Osteocyte (in vitro differentiated cells): Measurements from ENCODE around the gene LPAR5. TPM values are rescaled to one million over a fixed set of nuclear protein-coding genes. Genes with fewer than 3 reads are reported as not detected.
A peak's percentile ranks its signal among the peaks of the same experiment; 100 is the strongest.

Experiments
- DNase-seq: peaks from one replicate; pipeline ENCODE4 v3.0.0; 2021; ENCODE audit warnings: mixed read lengths; ENCODE audit not compliant: unreplicated experiment; ENCODE audit errors: extremely low spot score
- H3K27ac Mint-ChIP-seq: one replicate; pipeline ENCODE4 v1.8.0; 2021; ENCODE audit warnings: mild to moderate bottlenecking, mixed read lengths; ENCODE audit not compliant: unreplicated experiment
- H3K27me3 Mint-ChIP-seq: one replicate; pipeline ENCODE4 v1.8.0; 2021; ENCODE audit warnings: mixed read lengths; ENCODE audit not compliant: unreplicated experiment
- H3K36me3 Mint-ChIP-seq: one replicate; pipeline ENCODE4 v1.8.0; 2021; ENCODE audit warnings: mixed read lengths; ENCODE audit not compliant: unreplicated experiment
- H3K4me1 Mint-ChIP-seq: one replicate; pipeline ENCODE4 v1.8.0; 2021; ENCODE audit warnings: mixed read lengths; ENCODE audit not compliant: unreplicated experiment
- H3K4me3 Mint-ChIP-seq: one replicate; pipeline ENCODE4 v1.8.0; 2021; ENCODE audit warnings: mild to moderate bottlenecking, moderate library complexity, mixed read lengths; ENCODE audit not compliant: unreplicated experiment
- H3K9me3 Mint-ChIP-seq: one replicate; pipeline ENCODE4 v1.8.0; 2021; ENCODE audit warnings: mixed read lengths; ENCODE audit not compliant: unreplicated experiment
- long read RNA-seq: library from polyadenylated mRNA; unstranded; transcript quantifications from one replicate; pipeline ENCODE4 v2.0.0, GENCODE V29; 2021
- total RNA-seq: library from RNA; stranded (reverse); gene quantifications from 2 replicates; pipeline ENCODE4 v1.2.1, GENCODE V29; 2021
- TF ChIP-seq, protein P1 (sequence below): fragments of 200-600 bp; sonication (generic); IDR thresholded peaks from 2 replicates; pipeline ENCODE4 v1.5.0; 2021; ENCODE audit warnings: antibody characterized with exemption, mild to moderate bottlenecking, moderate library complexity

Gene LPAR5
- total RNA-seq: 0.32 and 0.50 TPM in 2 replicates
- long read RNA-seq, partial matches to known transcripts: 0 of 1 reads
- long read RNA-seq, other reads (novel, unspliced or antisense): 0 of 1 reads

GRCh38 chr12:6635856-6636531, at the start of gene LPAR5:
TSS of gene LPAR5 (minus strand) at chr12:6635959. CDS start at chr12:6621248, 14,711 bp downstream.
- H3K36me3 Mint-ChIP-seq: no peaks in the 10 kb centered on the region
- no peaks in the 10 kb centered on the region for H3K27me3 Mint-ChIP-seq
- H3K4me3 Mint-ChIP-seq: peak within 1 kb of the TSS; percentile 2
- H3K27ac Mint-ChIP-seq: peak within 1 kb of the TSS; percentile 80
- no peak for DNase-seq
- H3K9me3 Mint-ChIP-seq: no peaks in the 10 kb centered on the region
- peaks cover 40% of the 10 kb centered on the region for H3K4me1 Mint-ChIP-seq
- TF ChIP-seq, protein P1, sequence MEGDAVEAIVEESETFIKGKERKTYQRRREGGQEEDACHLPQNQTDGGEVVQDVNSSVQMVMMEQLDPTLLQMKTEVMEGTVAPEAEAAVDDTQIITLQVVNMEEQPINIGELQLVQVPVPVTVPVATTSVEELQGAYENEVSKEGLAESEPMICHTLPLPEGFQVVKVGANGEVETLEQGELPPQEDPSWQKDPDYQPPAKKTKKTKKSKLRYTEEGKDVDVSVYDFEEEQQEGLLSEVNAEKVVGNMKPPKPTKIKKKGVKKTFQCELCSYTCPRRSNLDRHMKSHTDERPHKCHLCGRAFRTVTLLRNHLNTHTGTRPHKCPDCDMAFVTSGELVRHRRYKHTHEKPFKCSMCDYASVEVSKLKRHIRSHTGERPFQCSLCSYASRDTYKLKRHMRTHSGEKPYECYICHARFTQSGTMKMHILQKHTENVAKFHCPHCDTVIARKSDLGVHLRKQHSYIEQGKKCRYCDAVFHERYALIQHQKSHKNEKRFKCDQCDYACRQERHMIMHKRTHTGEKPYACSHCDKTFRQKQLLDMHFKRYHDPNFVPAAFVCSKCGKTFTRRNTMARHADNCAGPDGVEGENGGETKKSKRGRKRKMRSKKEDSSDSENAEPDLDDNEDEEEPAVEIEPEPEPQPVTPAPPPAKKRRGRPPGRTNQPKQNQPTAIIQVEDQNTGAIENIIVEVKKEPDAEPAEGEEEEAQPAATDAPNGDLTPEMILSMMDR: no peak

DNA sequence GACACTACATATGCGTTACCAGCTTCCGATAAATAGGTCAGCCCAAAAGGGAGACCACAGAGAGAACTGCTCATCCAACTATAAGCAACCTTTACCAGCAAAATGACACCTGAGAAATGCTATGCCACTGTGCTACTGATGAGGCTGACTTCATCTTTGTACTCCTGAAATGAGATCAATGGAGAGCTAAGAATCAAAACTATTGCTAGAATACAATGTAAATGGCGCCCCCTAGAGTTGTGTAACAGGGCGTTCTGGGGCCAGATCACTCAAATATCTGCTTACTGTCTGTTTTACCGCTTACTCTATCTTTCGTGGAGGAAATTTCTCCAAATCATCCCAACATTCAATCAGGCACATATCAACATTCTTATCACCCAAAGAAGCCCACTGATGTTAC, 48.9 kb upstream of the LPAR5 start:
- no peaks in the 10 kb centered on the region for H3K9me3 Mint-ChIP-seq
- H3K36me3 Mint-ChIP-seq: peaks cover 7% of the 10 kb centered on the region
- peaks cover 27% of the 10 kb centered on the region for H3K4me1 Mint-ChIP-seq
- H3K27ac Mint-ChIP-seq: no peak overlapping the region
- no peak for DNase-seq
- H3K4me3 Mint-ChIP-seq: no peak overlapping the region
- no peaks in the 10 kb centered on the region for H3K27me3 Mint-ChIP-seq
- TF ChIP-seq, protein P1: peak; percentile 60

DNA sequence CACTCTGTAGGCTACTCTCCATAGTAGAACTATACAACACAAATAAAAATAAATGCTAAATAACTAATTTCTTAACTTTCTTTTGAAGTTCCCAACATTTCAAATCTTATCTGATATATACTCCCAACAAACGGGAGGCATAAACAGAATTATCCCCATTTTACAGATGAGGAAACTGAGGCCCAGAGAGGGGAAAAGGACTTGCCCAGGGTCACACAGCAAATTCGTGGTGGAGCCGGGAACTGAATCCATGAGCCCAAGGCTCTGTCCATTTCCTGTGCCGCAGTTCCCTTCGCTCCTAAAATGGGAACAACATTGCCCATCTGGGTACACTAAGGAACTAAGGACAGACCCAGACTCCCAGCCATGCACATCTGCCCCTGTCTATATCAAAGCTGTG, 41.2 kb upstream of the LPAR5 start:
- no peak for DNase-seq
- Mint-ChIP-seq H3K4me3 (no peak overlapping the region), H3K36me3 (peaks cover 56% of the 10 kb centered on the region), H3K27ac (no peak overlapping the region), H3K9me3 (no peaks in the 10 kb centered on the region), H3K27me3 (no peaks in the 10 kb centered on the region), H3K4me1 (no peaks in the 10 kb centered on the region)
- TF ChIP-seq, protein P1: no peak

DNA sequence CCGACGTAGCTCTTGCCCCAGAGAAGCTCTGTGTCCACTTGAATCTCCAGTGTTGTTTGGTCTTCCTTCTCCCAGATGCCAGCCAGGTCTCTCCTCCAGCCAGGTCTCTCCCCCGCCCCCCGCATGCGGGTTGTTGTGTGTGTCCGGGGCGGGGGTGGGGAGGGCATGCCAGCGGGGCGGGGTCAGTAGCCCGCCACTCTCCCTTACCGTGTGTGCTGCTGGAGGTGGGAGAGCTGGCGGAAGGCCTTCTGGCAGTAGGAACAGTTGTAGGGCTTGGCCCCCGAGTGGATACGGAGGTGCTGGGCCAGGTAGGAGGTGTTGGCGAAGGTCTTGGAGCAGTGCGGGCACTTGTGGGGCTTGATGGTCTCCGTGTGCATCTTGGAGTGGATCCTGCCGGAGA, 36.4 kb upstream of the LPAR5 start:
- Mint-ChIP-seq H3K4me1 (no peaks in the 10 kb centered on the region), H3K9me3 (no peaks in the 10 kb centered on the region), H3K36me3 (peaks cover 70% of the 10 kb centered on the region), H3K27me3 (no peaks in the 10 kb centered on the region), H3K27ac (no peak overlapping the region), H3K4me3 (no peak overlapping the region)
- no peak for DNase-seq
- TF ChIP-seq, protein P1: no peak

- DNase-seq: no peak
- Mint-ChIP-seq H3K4me1 (peaks cover 10% of the 10 kb centered on the region), H3K27ac (no peak overlapping the region), H3K27me3 (no peaks in the 10 kb centered on the region), H3K9me3 (no peaks in the 10 kb centered on the region), H3K36me3 (peaks cover 47% of the 10 kb centered on the region), H3K4me3 (no peak overlapping the region)
- TF ChIP-seq, protein P1: no peak
Measured at GRCh38 chr12:6667559-6668210, 31.9 kb upstream of the LPAR5 start.
